Epithelial cell of esophagus (primary cell): ENCODE data around the gene CORT.

Experiments
- DNase-seq: peaks from one replicate; pipeline ENCODE4 v3.0.0; 2010; ENCODE audit warnings: low read depth
- H3K4me3 ChIP-seq: 2 replicates; pipeline ENCODE4 v1.5.1; 2011; ENCODE audit warnings: mild to moderate bottlenecking, low read length, control low read depth
- TF ChIP-seq, protein P1 (sequence below): IDR thresholded peaks from 2 replicates; pipeline ENCODE4 v1.5.1; 2011; ENCODE audit warnings: low read depth, mild to moderate bottlenecking, low read length, control low read depth, inconsistent platforms; ENCODE audit not compliant: insufficient read depth; ENCODE audit errors: missing control alignments

The CORT gene

GRCh38 chr1:10474613-10475507 lies 25.0 kb downstream of the CORT start, which contains the start of gene PEX14:
PEX14 (plus strand) TSS chr1:10474950; CDS start chr1:10474967, 17 bp downstream.
- TF ChIP-seq, protein P1, sequence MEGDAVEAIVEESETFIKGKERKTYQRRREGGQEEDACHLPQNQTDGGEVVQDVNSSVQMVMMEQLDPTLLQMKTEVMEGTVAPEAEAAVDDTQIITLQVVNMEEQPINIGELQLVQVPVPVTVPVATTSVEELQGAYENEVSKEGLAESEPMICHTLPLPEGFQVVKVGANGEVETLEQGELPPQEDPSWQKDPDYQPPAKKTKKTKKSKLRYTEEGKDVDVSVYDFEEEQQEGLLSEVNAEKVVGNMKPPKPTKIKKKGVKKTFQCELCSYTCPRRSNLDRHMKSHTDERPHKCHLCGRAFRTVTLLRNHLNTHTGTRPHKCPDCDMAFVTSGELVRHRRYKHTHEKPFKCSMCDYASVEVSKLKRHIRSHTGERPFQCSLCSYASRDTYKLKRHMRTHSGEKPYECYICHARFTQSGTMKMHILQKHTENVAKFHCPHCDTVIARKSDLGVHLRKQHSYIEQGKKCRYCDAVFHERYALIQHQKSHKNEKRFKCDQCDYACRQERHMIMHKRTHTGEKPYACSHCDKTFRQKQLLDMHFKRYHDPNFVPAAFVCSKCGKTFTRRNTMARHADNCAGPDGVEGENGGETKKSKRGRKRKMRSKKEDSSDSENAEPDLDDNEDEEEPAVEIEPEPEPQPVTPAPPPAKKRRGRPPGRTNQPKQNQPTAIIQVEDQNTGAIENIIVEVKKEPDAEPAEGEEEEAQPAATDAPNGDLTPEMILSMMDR, result no peak
- H3K4me3 ChIP-seq, result peak within 1 kb of the TSS; percentile 81

GRCh38 chr1:10475510-10475909 lies 25.7 kb downstream of the CORT start:
- no peak for DNase-seq
- TF ChIP-seq, protein P1, result no peak
- H3K4me3 ChIP-seq, result peak overlapping the region; percentile 81

More at GRCh38 chr1:10474613-10475507, 25.0 kb downstream of the CORT start, which contains the start of gene PEX14:
- peak; percentile 88 for DNase-seq

DNA sequence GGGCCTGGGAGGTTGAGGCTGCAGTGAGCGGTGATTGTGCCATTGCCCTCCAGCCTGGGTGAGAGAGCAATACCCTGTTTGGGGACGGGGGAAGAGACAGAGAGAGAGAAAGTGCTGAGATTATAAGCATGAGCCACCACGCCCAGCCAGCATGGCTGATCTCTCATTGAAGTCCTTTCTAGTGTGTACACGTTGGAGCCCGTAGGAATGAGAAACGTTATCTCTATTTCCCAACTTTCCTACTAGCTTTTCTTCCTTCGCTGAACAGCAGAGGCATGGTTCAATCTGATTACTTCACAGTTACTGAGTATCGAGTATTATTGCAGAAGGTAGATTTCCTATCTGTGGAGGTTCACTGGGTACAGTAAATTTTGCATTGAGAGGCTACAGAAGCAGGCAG lies 29.5 kb downstream of the CORT start:
- DNase-seq, result peak; percentile 80
- TF ChIP-seq, protein P1, result no peak
- no peak overlapping the region for H3K4me3 ChIP-seq

DNA sequence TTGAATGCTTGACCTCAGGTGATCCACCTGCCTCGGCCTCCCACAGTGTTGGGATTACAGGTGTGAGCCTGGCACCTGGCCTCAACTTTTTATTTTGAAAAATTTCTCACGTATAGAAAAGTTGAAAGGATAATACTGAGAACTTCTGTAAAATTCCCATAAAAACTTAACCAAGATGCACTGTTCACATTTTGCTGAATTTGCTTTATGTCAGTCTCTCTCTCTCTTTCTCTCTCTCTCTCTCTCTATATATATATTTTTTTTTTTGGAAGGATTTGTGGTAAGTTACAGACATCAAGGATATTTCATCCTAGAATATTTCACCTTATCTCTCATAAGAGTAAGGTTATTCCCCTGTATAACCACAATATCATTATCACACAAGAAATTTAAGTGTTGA lies 30.8 kb downstream of the CORT start:
- DNase-seq, result no peak
- no peak overlapping the region for H3K4me3 ChIP-seq
- TF ChIP-seq, protein P1, result no peak

DNA sequence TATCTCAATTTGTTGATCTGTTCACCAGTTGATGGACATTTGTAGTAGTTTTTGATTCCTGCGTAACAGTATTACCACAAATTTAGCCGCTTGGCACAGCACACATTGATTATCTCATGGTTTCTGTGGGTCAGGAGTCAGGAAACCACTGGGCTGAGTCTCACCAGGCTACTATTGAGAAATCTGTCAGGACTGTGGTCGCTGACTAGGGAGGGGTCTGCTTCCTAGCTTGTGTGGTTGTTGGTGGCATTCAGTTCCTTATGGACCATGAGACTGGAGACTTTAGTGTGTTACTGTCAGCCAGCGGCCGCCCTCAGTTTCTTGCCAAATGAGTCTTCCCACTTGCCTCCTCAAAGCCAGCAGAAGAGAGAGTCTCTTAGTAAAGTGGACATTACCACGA lies 34.7 kb downstream of the CORT start:
- TF ChIP-seq, protein P1, result no peak
- H3K4me3 ChIP-seq, result no peak overlapping the region
- no peak for DNase-seq

- TF ChIP-seq, protein P1, result no peak
- DNase-seq, result no peak
- H3K4me3 ChIP-seq, result no peak overlapping the region
Observed at GRCh38 chr1:10489291-10490055, 39.6 kb downstream of the CORT start.
